GM12864 (cell line): ENCODE measurements around the gene TRPM1.

Source experiments
- DNase-seq: peaks from one replicate; pipeline ENCODE4 v3.0.0-alpha.2; 2011; ENCODE audit warnings: low read depth
- H3K4me3 ChIP-seq: 2 replicates; pipeline ENCODE4 v1.5.1; 2011; ENCODE audit warnings: mild to moderate bottlenecking, low read depth, low read length, control low read depth
- TF ChIP-seq, protein P1 (sequence below): IDR thresholded peaks from 2 replicates; pipeline ENCODE4 v1.5.1; 2011; ENCODE audit warnings: low read depth, mild to moderate bottlenecking, moderate library complexity, low read length, control low read depth, inconsistent platforms; ENCODE audit errors: missing control alignments

The TRPM1 gene

DNA sequence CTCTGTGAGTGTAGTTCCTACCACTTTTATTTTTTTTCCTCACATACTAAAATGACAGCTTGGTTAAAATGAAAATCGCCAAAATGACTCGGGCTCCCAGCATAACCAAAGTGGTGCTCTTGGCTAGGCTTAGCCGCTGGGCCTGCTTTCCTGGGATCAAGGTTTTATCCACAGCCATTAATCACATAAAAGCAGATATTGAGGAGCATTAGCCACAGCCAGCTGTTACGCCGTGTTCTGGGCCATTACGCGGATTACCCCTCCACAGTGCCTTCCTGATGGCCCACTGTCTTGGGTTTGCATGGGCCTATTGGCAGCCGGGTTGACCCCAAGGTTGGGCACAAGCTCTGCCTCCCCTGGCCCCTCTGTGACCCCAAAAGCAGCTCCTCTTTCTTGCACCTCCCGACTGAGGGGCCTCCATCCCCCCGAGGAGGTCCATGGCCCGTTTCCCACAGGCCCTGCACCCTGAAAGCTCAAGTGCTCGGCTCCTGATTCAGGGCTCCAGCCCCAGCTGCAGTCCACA is 30.4 kb upstream of the TRPM1 start:
- no peak for DNase-seq
- H3K4me3 ChIP-seq = no peak overlapping the region
- TF ChIP-seq, protein P1, sequence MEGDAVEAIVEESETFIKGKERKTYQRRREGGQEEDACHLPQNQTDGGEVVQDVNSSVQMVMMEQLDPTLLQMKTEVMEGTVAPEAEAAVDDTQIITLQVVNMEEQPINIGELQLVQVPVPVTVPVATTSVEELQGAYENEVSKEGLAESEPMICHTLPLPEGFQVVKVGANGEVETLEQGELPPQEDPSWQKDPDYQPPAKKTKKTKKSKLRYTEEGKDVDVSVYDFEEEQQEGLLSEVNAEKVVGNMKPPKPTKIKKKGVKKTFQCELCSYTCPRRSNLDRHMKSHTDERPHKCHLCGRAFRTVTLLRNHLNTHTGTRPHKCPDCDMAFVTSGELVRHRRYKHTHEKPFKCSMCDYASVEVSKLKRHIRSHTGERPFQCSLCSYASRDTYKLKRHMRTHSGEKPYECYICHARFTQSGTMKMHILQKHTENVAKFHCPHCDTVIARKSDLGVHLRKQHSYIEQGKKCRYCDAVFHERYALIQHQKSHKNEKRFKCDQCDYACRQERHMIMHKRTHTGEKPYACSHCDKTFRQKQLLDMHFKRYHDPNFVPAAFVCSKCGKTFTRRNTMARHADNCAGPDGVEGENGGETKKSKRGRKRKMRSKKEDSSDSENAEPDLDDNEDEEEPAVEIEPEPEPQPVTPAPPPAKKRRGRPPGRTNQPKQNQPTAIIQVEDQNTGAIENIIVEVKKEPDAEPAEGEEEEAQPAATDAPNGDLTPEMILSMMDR = no peak

DNA sequence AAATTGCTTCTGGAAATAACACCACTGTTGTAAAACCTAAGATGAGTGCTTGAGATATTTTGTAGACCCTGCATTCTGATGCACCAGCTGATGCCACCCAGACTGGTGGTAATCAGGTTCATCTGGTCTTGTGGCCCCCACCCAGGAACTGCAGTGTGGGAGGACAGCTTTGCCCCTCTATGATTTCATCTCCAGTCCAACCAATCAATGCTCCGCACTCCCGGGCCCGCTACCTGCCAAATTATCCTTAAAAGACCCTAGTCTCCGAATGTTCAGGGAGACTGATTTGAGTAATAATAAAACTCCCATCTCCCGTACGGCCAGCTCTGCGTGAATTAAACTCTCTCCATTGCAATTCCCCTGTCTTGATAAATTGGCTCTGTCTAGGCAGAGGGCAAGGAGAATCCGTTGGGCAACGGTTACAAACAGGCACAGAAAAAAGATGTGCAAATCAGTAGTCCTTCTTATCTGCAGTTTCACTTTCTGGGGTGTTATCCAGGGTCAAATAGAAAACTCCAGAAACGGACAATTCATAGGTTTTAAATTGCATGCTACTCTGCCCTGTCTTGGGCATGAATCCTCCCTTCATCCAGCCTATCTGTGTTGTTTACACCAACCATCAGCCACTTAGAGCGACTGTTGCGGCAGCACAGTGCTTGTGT is 29.2 kb upstream of the TRPM1 start:
- TF ChIP-seq, protein P1 = no peak
- H3K4me3 ChIP-seq = no peak overlapping the region
- DNase-seq = no peak

DNA sequence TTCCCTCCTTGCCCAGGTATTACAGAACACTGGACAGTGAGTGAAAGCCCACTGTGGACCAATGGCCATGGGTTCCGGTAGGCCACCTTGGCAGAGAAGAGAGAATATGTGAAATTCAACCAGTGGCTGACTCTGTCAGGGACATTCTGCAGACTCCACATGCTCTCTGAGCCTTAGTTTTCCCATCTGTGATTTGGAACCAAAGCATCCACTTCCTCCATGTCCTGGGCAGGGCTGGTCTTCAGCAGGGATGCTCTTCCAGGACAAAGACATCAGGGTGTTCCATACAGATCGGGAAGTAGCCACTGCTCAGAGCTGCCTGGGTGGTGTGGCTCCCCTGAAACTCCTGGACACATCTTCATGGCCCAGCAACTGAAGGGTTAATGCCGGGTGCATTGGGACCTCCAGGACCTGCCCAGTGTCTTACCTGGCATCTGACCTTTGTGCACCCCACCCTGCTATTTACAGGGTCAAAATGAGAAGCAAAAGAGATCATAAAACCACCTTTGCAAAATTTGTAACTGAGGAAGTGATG is 28.3 kb upstream of the TRPM1 start:
- TF ChIP-seq, protein P1 = no peak
- no peak for DNase-seq
- no peak overlapping the region for H3K4me3 ChIP-seq

DNA sequence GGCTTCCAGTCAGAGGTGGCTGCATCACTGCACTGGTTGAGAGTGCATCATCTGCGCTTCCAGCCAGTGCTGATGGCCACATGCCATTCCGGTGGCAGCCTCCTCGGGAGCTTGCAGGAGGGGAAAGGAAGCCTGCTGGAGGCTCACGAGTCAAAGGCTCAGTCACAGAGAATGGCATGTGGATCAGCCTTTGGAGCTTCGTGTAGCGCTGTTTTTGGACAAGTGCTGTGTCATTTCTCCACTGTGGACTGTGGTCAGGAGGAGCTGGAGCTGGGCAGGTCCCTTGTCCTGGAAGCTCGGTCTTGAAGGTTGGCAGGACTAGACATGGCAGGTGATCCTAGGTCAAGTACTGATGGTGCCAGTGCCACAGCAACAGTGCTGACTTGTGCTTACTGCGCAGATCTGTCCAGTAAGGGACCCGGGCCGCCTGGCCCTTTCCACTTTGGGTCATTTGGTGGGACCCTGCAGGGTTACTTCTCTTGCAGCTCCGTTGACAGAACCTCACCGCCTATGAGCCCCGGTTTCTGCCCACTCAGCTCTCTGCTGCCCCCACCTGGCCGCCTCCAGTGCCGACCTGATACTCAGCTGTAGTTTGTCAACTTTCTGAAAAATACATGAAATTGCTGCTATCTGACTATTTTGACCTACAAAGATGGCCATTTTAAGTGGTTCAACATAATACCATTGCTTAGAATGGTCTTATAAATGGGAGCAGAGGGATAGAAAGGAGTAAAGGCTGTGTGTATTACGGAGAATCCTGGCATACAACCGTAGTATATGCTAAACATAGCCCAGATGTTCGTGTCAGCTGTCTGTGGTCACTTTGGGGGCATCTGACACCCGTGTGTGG is 27.6 kb upstream of the TRPM1 start:
- DNase-seq = peak; percentile 31

DNA sequence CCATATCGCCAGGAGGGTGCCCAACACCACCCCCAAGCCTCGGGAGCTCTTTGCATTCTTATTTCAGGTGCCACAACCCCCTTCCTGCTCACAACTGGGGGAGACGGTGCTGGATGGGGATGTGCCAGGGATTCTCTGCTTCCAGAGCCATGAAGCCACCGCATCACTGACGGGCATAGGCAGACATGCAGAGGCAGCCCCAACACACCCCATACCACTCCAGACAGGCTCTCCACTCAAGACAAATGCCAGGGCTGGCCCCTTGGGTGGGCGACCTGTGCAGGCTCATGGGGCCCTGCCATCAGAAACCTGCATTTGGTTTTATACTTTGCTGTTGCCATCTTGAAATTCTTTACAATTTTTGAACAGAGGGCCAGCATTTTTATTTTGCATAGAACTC is 27.0 kb upstream of the TRPM1 start:
- H3K4me3 ChIP-seq = no peak overlapping the region
- TF ChIP-seq, protein P1 = no peak
- DNase-seq = no peak

More for the DNA sequence above, 27.6 kb upstream of the TRPM1 start:
- TF ChIP-seq, protein P1 = peak; percentile 94
- H3K4me3 ChIP-seq = no peak overlapping the region

DNA sequence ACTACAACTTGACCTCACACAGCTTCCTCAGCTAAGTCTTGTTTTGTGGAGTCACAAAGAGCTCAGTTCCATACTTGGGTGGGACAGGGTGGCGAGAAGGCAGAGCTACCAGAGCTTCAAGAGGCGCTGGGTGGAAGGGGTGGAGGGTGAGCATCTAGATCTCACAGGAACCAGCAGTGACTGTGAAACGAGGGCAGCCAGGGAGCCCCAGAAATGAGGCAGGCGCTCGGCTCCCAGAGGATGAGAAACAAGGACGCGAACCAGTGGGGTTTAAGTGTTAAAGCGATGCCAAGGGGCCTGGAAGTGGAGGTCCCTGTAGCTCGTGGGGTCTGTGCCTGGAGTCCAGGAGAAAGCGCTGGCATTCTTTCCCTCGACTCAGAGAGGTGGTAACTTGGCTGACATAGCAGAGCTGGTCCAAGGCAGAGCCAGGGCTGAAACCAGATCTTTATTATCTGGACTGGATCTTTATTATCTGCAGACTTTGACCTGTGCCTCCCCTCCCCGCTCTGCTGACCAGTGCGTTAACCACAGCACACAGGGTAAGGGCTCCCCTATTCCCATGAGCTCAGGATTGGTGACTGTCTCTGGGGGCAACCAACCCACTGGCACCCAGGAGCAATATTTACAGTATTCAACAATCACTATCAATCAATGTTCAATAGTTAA is 26.2 kb upstream of the TRPM1 start:
- no peak for DNase-seq
- H3K4me3 ChIP-seq = no peak overlapping the region
- TF ChIP-seq, protein P1 = no peak
